GM19193 (cell line): Measurements from ENCODE around the gene DEDD.

Experiments used
- POLR2A ChIP-seq: IDR thresholded peaks from 4 replicates; pipeline ENCODE4 v1.6.1; 2011; ENCODE audit not compliant: insufficient read depth, insufficient read length; ENCODE audit errors: extremely low read depth

Gene DEDD

DNA sequence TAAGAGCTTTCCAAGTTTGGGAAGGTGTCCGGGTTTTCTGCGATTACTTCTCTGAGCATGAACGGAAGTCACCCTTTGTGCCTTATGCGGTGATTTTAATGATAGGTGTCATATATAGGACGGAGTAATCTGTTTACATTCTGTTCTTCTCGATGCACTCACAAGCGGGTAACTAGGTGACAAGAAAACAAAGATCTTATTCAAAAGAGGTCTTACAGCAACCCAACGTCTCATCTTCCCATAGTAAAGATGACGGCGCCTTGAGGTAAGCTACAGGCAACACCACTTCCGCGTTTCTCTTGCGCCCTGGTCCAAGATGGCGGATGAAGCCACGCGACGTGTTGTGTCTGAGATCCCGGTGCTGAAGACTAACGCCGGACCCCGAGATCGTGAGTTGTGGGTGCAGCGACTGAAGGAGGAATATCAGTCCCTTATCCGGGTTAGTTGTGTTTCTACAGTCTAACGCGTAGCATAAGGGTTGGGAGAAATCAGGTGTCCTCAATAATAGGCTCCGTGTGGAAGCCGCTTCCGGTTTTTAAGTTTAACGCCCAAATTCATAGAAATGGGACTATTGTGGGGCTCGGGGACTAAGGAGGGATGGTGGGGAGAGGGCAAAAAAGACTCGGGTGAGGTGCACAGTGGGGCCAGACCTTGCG lies 21.3 kb upstream of the DEDD start, which contains the start of gene UFC1:
TSS of gene UFC1 (plus strand) at position 297 of the 656 bp plus-strand sequence. CDS start at position 317, 20 bp downstream.
- TF ChIP-seq POLR2A: peak; percentile 93

DNA sequence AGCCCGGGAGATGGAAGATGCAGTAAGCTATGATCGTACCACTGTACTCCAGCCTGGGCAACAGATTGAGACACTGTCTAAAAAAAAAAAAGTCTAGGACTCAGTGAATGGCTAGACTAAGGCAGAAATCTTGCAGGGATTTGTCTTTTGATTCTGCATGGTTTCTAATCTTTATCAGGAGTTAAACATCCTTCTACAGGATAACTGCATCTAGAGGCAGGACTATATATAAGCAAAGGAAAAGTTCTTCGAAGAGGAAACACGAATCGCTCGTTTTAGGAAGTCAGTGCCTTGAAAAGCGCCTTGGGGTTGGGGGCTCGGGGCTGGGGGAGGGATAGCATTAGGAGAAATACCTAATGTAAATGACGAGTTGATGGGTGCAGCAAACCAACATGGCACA lies 20.7 kb upstream of the DEDD start:
- no peak for TF ChIP-seq POLR2A

DNA sequence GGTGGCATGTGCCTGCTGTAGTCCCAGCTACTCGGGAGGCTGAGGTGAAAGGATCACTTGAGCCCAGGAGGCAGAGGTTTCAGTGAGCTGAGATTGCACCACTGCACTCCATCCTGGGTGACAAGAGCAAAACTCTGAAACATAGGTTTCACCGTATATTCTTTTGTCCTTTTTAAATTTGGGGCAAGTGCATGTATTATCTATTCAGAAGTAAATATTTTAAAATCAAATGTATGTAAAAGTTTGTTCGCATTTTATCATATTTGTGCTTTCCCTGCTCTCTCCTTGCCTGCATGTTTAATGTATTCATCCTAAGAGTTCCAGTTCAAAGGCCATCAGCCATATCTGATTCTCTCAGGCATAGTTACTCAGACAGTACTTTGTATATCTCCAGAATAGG lies 13.4 kb upstream of the DEDD start:
- no peak for TF ChIP-seq POLR2A

DNA sequence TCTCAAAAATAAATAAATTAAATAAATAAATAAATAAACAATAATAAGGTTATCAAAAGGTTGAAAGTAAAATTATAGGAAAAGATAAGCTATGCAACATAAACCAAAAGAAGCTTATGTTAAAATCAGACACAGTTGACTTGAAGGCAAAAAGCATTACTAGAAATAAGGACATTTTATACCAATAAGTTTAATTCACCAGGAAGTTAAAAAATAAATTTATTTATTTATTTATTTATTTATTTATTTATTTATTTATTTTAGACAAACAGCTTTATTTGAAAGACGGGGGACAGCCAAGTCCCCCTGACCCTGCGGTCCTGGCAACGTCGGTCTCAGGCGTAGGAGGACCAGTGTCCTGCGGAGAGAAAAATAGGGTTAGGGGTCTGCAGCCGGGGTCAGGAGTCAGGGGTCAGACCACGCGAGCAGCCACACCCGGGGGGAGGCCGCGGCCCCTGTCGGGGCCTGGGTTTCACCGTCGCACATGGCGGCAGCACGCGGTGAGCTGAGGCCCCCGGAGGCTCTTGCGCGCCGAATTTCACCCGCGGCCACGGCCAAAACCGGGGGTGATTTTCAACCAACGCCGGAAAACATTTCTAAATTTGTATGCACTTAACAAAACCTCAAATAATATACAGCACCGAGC lies 8.4 kb upstream of the DEDD start:
- TF ChIP-seq POLR2A: no peak

DNA sequence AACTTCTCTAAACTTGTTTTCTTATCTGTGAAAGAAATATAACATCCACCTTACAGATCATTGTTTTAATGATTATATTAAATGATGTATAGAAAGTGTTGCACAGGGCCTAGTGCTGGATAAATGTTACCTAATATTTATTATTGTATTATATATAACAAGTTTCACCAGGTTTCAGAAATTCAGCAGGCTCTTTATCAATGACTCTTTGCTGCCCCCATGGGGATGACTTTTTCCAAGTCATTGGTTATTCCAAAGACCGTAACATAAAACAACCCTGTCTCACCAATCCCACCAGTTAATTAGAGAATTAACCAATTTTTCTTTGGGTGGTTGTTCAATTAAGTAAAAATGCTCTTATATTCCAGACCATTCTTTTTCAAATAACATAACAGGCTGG lies 7.3 kb upstream of the DEDD start:
- no peak for TF ChIP-seq POLR2A

DNA sequence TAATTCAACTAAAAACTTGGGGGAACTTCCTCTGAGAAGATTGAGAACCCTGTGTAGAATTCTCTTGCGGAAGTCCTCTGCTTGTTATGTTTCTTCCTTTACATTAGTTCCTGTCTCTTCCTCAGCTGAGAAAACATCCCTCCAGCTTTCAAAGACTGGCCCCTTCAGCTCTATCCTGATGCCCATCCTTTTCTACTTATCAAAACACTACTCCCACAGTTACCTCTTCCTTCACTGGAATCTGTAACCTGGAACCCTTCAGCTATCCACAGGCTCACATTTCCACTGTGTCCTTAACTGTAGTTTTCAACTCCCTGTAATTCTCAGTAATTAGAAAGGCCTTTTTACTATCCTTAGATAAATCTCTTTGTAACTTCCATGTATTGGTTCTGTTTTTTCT lies 6.0 kb upstream of the DEDD start:
- TF ChIP-seq POLR2A: no peak

DNA sequence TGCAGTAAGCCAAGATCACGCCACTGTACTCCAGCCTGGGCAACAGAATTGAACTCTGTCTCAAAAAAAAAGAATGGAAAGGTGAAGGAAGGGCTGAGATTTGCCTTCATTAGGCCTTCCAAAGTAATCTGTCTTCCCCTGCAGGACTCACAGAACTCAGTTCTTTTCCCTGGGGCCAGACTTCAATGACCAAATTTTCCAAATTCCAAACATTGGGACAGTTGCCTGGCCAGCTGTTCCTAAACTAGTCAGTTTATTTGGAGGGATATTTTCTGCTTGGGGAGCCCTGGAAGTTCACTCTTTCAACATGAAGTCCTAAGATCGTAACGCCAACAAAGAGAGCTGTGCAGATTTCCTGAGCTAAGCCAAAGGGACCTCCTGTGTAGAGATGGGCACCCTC lies 5.4 kb upstream of the DEDD start:
- no peak for TF ChIP-seq POLR2A

DNA sequence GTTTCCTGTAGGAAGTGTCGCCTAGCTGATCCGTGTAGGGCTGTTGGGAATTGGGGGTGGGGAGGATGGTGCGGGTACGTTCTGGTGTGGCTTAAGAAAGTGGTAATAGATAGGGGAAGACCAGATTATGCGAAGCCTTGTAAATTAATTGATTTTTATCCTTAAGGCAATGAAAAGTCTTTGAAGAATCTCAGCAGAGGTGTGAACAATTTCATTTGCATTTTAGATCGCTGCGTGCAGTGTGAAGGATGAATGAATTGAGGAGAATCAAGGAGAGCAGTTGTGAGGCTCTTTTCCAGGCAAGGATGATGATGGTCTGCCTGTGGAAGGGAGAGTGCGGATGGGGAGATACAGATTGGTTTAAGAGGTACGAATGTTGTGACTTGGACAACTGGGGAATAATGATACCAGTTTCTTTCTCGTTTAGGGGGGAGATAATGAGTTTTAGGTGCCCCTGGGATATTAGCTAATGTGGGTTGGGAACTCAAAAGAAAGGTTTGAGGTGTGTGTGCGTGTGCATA lies 813 bp upstream of the DEDD start:
- no peak for TF ChIP-seq POLR2A

DNA sequence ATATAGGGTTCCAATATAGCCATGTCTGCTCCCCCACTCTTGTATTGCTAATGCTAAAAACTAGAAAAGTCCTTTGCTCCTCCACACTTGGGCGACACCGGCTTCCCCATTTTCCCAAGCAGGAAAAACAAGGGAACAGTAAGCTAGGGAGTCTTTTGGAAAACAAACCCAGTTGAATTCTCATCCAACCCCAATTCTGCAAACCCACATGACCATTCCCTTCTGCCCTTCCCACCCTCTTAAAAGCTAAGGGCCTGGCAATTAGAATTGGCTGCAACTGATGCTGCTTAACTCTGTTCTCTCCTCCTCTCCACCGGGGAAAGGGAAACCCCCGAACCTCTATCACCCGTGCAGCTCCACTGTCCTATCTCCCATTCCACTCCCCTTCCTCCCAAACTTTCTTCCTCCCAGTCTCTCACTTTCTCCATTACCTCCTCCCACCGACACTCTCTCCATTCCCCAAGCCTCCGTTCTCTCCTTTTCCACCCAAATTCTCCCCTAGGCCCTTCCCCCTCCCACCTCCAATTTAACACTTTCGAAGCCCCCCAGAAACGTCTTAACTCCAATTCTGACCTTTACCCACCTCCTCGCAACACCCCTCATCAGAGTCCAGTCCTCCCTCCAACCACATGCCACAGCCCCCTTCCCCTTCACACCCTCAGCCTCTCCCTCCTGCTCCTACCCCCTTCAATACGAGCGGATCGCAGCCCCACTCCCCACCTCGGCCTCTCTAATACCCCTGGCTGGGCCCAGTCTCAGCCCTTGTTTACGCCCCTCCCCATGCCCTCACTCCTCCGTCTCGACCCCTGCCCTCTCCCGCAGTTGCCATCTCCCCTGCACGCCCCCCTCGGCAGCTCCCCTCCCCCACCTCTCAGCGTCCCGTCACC lies 701 bp downstream of the DEDD start:
- no peak for TF ChIP-seq POLR2A

DNA sequence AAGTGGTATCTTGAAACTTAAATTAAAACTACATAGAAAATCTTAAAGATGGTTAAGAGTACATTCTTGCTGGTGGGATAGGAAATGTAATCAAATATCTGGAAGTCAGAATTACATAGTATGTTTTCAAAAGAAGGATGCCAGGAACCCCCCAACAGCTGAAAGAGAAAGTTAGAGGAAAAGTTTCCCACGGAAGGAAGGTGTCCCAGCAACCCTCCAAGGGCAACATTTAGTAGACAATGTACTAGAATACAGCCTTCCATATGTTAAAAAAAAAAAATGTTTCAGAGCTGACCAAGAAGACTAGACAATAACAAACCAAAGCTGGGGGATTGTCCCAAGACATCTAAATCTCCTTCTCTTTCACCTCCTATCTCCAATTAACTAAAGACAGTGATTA lies 2.2 kb downstream of the DEDD start:
- TF ChIP-seq POLR2A: no peak

DNA sequence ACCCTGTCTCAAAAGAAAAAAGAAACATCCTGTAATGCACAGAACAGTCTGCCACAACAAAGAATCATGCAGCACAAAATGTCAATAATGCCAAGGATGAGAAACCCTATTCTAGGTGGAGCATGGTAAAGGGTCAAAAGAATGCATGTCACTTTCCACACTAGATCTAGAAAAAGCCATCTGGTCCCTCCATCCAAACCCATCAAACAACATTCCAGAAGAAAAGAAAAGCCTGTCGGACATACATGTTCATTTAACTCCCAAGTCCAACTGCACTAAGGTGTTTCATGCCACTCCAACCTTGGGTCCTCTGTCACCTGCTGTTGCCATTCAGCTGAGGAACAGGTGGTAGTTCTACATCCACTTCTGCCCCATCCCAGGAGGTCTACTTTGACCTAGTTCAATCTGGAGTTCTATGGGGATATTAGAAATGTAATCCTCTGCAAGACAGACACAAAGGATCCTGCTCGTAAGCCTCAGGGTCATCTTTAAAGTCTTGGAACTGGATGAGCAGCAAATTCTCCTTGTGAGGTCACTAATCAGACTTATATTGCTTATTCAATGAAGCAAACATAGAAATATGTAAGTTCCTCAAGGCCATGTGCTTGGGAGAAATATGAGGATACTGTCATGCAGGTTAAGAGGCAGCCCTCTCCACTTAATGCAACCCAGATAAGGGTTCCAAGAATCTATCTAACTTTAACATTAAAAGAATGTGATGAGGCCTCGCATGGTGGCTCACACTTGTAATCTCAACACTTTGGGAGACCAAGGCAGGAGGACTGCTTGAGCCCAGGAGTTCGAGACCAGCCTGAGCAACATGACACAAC lies 3.7 kb downstream of the DEDD start:
- no peak for TF ChIP-seq POLR2A

DNA sequence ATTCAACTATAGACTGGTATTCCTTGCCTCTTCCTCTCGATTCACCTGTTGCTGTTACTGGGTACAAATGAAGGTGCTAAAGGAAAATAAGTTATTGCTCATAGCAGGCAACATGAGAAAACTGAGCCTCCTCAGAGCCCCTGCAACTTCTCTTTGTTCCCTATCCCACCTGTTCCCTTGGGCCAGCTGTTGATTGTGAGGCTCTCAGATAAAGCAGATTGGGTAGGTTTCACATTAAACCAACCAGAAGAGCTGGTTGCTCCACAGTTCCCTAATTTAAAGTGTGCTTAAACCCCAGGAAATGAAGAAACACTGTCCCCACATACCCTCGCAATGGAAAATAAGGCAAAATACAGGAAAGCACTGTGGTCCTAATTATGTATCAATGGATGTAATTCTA lies 4.8 kb downstream of the DEDD start:
- no peak for TF ChIP-seq POLR2A

DNA sequence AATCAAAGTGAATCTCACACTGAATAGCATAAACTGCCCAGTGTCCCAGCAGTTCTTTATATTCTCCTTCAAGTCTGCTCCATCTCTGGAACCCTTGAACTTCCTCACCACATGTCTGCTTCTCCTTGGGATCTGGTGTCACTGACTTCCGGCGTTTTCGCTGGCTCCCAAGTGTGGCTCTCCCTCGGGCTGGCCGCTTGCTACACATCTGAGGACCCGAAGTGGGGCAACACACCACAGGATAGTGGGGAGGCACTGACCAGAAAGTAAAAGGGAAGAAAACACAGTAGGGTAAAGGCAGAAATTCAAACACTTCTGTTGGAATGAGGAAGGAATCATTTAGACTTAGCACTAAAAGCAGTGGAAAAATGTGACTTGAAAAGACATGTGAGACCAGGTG lies 9.5 kb downstream of the DEDD start:
- no peak for TF ChIP-seq POLR2A

DNA sequence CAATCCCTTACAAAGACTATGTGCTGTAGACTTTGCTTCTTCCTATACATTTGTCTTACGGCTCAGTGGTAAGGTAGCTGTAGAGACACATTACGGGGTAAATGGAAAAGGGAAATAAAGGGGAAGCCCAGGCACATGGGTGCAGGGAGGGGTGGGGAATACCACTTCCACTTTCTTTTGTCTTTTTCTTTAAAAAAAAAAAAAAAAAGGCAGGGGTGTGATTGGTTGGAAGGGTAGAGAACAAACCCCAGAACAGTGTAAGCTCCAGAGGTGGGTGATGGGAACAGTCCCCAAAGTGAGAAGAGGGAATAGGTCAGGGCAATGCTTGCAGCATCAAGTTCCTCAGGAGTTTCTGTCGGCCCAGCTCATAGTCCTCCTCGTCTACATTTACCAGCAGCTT lies 10.6 kb downstream of the DEDD start:
- TF ChIP-seq POLR2A: no peak

DNA sequence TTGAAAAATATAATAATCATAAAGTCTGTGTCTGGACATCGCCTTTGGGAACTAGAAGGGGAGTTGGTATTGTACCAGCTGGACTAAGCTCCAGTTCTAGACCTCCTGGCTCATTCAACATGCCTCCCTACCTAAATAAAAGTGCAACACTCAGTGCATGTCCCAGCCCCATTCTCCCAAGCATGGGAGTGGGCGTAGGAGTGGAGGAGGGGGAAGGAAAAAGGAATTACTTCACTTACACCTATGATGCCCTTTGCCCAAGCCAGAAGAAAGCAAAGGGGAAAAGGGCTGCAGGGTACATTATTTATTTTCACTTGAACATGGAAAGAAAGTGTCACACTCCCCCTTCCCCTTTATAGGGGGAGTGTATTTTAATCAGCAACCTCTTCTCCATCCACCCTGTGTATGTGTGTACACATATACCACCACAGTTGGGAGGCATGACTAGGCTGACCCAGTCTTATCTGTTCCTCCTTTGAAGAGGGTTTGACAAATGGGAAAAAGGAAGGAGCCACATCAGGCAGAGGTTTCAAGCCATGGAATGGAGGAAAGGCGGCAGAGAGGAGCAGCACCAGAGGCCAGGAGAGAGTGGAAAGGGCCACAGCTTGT lies 11.3 kb downstream of the DEDD start:
- no peak for TF ChIP-seq POLR2A
